ENCODE results near the gene CPEB1.
"Not testable (repeated sequence)": the region's sequence is repeated elsewhere in the genome, so short reads cannot be mapped to it uniquely, and the experiment has no call there.

The CPEB1 gene

DNA sequence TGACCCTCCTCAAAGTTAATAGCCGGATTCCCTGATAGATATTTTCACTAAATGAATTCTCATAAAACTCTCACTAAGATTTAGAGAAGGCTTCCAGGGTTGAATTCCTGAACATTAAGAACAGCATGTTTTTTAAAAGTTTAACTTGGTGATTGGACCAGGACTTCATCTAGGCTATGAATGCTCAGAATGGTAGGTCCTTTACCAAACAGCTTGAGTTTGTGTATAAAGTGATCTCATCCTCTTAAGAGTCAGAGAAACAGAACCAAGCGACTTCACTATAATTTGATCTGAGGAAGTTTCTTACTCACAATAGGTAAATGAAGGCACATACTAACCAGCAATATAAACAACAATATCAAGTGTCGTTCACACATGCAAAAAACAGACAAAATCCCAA is 143.1 kb downstream of the CPEB1 start:
- DNase-seq: not testable (repeated sequence)

GRCh38 chr15:82502700-82503339 is 144.3 kb downstream of the CPEB1 start:
- peak; percentile 43 for DNase-seq

DNA sequence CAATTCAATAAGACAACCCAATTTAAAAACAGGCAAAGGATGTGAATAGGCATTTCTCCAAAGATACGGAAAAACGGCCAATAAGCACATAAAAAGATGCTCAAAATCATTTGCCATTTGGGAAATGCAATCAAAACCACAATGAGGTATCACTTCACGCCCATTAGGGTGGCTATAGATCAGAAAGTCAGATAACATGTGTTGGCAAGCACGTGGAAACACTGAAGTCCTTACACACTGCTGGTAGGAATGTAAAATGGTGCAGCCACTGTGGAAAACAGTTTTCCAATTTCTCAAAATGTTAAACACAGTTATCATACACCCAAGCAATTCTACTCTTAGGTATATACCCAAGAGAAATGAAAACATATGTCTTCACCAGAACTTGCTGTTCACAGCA is 146.4 kb downstream of the CPEB1 start:
- DNase-seq: not testable (repeated sequence)

DNA sequence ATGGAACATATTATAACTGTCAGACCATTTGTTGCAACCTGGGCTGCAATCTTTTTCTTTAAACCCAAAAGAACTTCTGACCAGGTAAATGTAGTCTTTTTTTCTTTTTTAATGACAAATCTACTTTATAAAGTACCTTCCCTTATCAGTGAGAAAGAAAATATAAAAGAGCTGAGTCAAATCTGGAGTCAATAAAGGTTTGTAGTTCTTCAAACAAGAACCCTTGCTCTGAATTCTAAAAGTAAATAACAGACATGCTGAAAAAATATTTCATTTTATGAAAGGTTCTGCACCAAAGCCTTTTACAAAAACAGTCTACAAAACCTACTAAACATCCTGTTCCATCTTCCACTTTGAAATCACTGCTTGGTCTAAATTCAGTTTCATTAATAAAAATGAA is 149.2 kb downstream of the CPEB1 start:
- not testable (repeated sequence) for DNase-seq
